MM.1S (cell line): ENCODE results near the gene WDR1.

Experiments
- EZH2 ChIP-seq: fragments of 300-600 bp; sonication (generic); optimal IDR thresholded peaks from 2 replicates; pipeline ENCODE3; 2017; ENCODE audit warnings: low read depth, mild to moderate bottlenecking, antibody characterized with exemption, low read length, mixed read lengths
- TF ChIP-seq, protein P1 (sequence below): fragments of 300-600 bp; sonication (generic); IDR thresholded peaks from 2 replicates; pipeline ENCODE4 v1.5.1; 2016; ENCODE audit warnings: antibody characterized with exemption, low read length, mixed read lengths

DNA sequence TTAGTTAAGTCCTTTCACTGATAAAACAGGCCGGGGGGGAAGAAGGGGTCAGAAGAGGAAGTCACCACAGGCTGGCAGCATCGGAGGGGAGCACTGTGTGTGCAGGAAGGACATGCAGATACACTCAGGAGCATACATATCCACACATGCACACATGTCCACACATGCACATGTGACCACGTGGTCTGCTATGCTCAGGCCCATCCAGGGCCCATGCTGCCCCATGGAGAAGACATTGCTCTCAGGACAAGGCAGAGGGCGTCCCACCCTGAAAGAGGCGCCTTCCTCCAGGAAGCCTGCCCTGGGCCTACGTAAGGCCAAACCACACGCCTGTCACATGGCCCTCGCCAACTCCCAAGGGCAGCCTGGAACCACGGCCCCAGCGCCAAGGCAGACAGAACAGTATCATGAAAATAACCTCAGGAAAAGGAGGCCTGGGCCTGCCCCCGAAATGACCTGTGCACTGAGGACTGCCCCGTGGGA lies 15.8 kb downstream of the WDR1 start:
- TF ChIP-seq, protein P1, sequence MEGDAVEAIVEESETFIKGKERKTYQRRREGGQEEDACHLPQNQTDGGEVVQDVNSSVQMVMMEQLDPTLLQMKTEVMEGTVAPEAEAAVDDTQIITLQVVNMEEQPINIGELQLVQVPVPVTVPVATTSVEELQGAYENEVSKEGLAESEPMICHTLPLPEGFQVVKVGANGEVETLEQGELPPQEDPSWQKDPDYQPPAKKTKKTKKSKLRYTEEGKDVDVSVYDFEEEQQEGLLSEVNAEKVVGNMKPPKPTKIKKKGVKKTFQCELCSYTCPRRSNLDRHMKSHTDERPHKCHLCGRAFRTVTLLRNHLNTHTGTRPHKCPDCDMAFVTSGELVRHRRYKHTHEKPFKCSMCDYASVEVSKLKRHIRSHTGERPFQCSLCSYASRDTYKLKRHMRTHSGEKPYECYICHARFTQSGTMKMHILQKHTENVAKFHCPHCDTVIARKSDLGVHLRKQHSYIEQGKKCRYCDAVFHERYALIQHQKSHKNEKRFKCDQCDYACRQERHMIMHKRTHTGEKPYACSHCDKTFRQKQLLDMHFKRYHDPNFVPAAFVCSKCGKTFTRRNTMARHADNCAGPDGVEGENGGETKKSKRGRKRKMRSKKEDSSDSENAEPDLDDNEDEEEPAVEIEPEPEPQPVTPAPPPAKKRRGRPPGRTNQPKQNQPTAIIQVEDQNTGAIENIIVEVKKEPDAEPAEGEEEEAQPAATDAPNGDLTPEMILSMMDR = no peak
- TF ChIP-seq EZH2 = no peak
